HFFc6 (cell line): ENCODE data around the gene ADH1A. TPM values are rescaled to one million over a fixed set of nuclear protein-coding genes. Genes with fewer than 3 reads are reported as not detected.

Source experiments
- DNase-seq: peaks from one replicate; pipeline ENCODE4 v3.0.0-alpha.2; 2018
- H3K27ac Mint-ChIP-seq: 2 replicates; pipeline ENCODE4 v1.8.0; 2020; ENCODE audit warnings: mild to moderate bottlenecking, mixed read lengths
- H3K27me3 Mint-ChIP-seq: 2 replicates; pipeline ENCODE4 v1.8.0; 2021; ENCODE audit warnings: mild to moderate bottlenecking, moderate library complexity, mixed read lengths; ENCODE audit not compliant: insufficient read depth
- H3K36me3 Mint-ChIP-seq: 2 replicates; pipeline ENCODE4 v1.8.0; 2021; ENCODE audit warnings: low read depth, mixed read lengths
- H3K4me1 Mint-ChIP-seq: 2 replicates; pipeline ENCODE4 v1.8.0; 2020; ENCODE audit warnings: low read depth, mixed read lengths
- H3K4me3 Mint-ChIP-seq: 2 replicates; pipeline ENCODE4 v1.8.0; 2020; ENCODE audit warnings: mild to moderate bottlenecking, moderate library complexity, mixed read lengths
- H3K9me3 Mint-ChIP-seq: 2 replicates; pipeline ENCODE4 v1.8.0; 2020; ENCODE audit warnings: mild to moderate bottlenecking, mixed read lengths
- CTCF ChIP-seq: fragments of 200-600 bp; sonication (generic); IDR thresholded peaks from 2 replicates; pipeline ENCODE4 v1.5.0; 2021; ENCODE audit warnings: antibody characterized with exemption, mild to moderate bottlenecking
- total RNA-seq, 6 experiments: library from RNA; stranded (reverse); fragmentation: NEBNext Ultra II Directional; extraction: Animal tissue kit (Norgen Biotek cat#: 25700); gene quantifications; 2 replicates in 1 of 6; 3 replicates in 5 of 6; pipeline ENCODE4 v1.2.3, GENCODE V29; 2021

The ADH1A gene
- total RNA-seq, 6 experiments from 2014 or later, result not detected

GRCh38 chr4:99317354-99317753, 26.6 kb upstream of the ADH1A start:
- Mint-ChIP-seq H3K9me3 (no peaks in the 10 kb centered on the region), H3K27me3 (no peaks in the 10 kb centered on the region), H3K4me1 (no peaks in the 10 kb centered on the region), H3K36me3 (no peaks in the 10 kb centered on the region), H3K27ac (no peak overlapping the region), H3K4me3 (no peak overlapping the region)
- TF ChIP-seq CTCF, result no peak
- no peak for DNase-seq

DNA sequence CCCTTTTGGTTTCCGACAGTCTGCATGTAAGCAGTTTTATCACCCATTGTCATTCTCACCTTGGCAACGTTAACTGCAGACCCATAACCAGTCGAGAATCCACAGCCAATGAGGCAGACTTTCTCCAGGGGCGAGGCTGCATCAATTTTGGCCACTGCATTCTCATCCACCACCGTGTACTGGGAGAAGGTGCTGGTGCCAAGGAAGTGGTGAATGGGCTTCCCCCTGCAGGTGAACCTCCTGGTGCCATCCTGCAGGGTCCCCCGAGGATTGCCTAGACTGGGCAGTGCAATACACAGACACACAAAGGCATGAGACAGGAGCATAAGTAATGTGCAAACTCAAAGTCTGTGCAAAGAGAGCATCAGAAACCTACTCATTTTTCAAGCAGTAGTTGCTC, 25.1 kb upstream of the ADH1A start:
- Mint-ChIP-seq H3K27ac (no peak overlapping the region), H3K27me3 (no peaks in the 10 kb centered on the region), H3K36me3 (no peaks in the 10 kb centered on the region), H3K4me1 (no peaks in the 10 kb centered on the region), H3K9me3 (no peaks in the 10 kb centered on the region), H3K4me3 (no peak overlapping the region)
- no peak for TF ChIP-seq CTCF
- no peak for DNase-seq

DNA sequence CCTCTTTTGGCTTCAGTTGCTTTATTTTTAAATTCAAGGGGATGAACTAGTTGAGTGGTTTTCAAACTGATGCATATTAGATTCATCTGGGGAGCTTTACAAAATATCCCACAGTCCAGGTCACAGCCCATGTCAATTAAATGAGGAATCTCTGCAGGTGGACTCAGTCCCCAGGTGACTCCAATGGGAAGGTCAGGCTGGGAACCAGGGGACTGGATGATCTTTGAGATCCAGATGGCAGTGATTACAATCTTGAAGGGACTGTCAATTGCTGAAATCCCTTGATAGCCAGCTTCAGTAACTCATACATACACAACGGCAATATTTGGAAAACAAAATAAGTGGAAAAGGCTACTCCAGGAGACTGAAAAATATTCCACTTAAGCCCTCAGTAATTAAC, 23.4 kb upstream of the ADH1A start:
- Mint-ChIP-seq H3K36me3 (no peaks in the 10 kb centered on the region), H3K4me3 (no peak overlapping the region), H3K4me1 (no peaks in the 10 kb centered on the region), H3K27ac (no peak overlapping the region), H3K27me3 (no peaks in the 10 kb centered on the region), H3K9me3 (no peaks in the 10 kb centered on the region)
- no peak for DNase-seq
- TF ChIP-seq CTCF, result no peak

DNA sequence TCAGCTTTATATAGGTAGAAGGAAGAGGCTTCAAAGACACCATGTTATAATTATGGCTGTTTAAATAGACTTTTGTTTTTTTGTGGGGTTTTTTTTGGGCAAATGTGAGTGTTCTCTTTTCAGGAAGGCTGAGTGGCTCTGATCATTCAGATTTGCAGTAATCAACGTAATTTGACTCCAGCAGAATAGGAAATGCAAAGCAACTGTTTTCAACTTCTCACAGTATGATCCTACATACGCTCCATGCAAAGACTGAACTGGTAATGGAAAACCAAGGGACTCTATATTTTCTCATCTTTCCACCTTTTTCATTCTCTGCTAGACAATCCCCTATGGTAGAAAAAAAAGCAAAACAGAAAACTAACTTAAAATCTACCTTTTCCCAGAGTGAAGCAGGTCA, 19.6 kb upstream of the ADH1A start:
- Mint-ChIP-seq H3K4me1 (no peaks in the 10 kb centered on the region), H3K9me3 (no peaks in the 10 kb centered on the region), H3K27ac (no peak overlapping the region), H3K27me3 (no peaks in the 10 kb centered on the region), H3K4me3 (no peak overlapping the region), H3K36me3 (no peaks in the 10 kb centered on the region)
- TF ChIP-seq CTCF, result no peak
- no peak for DNase-seq

DNA sequence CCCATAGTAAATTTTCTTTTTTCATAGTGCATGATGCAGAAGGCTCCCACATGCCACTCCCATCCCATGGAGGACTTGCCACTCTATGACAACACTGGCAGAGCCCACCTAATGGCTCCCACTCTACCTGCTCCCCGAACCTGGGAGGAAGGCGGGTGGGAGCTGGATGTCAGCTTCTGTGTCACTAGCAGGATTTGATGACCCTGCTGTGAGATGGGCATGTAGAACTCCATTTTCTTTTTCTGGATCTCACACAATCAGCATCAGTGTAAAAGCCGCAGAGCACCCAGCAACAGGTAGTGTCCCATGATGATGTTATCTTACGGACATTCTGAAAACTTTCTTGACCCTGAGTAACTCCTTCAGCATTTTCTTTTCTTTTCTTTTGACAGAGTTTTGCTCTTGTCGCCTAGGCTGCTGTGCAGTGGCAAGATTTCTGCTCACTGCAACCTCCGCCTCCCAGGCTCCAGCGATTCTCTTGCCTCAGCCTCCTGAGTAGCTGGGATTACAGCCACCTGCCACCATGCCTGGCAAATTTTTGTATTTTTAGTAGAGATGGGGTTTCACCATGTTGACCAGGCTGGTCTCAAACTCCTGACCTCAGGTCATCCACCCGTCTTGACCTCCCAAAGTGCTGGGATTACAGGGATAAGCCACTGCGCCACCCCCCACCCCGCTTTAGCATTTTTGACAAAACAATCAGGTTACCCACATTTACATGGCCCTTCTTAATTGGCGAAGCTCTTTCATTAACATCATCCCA, 15.0 kb upstream of the ADH1A start:
- no peak for DNase-seq

More for the DNA sequence above, 15.0 kb upstream of the ADH1A start:
- Mint-ChIP-seq H3K9me3 (no peaks in the 10 kb centered on the region; the same call in 1 of the 2 replicates), H3K27me3 (no peaks in the 10 kb centered on the region), H3K4me3 (no peak overlapping the region), H3K36me3 (no peaks in the 10 kb centered on the region), H3K27ac (no peak overlapping the region), H3K4me1 (peaks cover 4% of the 10 kb centered on the region)
- no peak for TF ChIP-seq CTCF
